Measurements from ENCODE around the gene ALS2CL.

ALS2CL gene

GRCh38 chr3:46667061-46667621 lies 26.3 kb downstream of the ALS2CL start:
- DNase-seq = no peak
- H3K27ac ChIP-seq = no peak overlapping the region
- H3K4me3 ChIP-seq (ENCODE audit: low read depth, low read length) = no peak overlapping the region
- no peak for TF ChIP-seq CTCF (IDR thresholded peaks at IDR 0.05; ENCODE audit: low read depth, low read length)
- no peaks in the 10 kb centered on the region for H3K36me3 ChIP-seq
- no peaks in the 10 kb centered on the region for H3K27me3 ChIP-seq (ENCODE audit: insufficient read depth, low read depth, severe bottlenecking)
- no peaks in the 10 kb centered on the region for H3K9me3 ChIP-seq (ENCODE audit: severe bottlenecking)

DNA sequence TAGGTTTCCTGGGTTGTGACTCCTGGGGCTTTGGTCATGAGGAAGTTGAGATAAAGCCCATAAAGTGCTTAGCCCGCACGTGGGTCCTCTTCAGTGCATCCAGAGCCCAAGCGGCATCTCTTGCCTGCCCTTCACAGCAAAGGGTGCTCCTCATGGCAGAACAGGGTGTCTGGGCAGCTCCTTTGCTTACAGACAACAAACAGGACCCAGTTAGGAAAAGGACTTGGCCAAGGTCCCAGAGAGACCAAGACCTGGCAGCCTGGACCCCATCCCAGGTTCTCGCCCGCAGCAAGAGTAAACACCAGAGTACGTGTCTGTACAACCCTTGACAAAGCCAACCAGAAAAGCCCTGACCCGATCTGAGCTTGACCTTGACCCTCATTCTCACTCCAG lies 27.0 kb downstream of the ALS2CL start:
- no peak overlapping the region for H3K27ac ChIP-seq
- no peaks in the 10 kb centered on the region for H3K36me3 ChIP-seq
- H3K27me3 ChIP-seq (ENCODE audit: insufficient read depth, low read depth, severe bottlenecking) = no peaks in the 10 kb centered on the region
- no peaks in the 10 kb centered on the region for H3K9me3 ChIP-seq (ENCODE audit: severe bottlenecking)
- no peak for TF ChIP-seq CTCF (IDR thresholded peaks at IDR 0.05; ENCODE audit: low read depth, low read length)
- no peak for DNase-seq
- H3K4me3 ChIP-seq (ENCODE audit: low read depth, low read length) = no peak overlapping the region

- Histone ChIP-seq H3K36me3 (no peaks in the 10 kb centered on the region), H3K27ac (no peak overlapping the region), H3K27me3 (ENCODE audit: insufficient read depth, low read depth, severe bottlenecking) (no peaks in the 10 kb centered on the region), H3K4me3 (ENCODE audit: low read depth, low read length) (no peak overlapping the region), H3K9me3 (ENCODE audit: severe bottlenecking) (no peaks in the 10 kb centered on the region)
- DNase-seq = no peak
- no peak for TF ChIP-seq CTCF (IDR thresholded peaks at IDR 0.05; ENCODE audit: low read depth, low read length)
These were observed 27.6 kb downstream of the ALS2CL start for GRCh38 chr3:46665763-46666452.

- TF ChIP-seq CTCF (IDR thresholded peaks at IDR 0.05; ENCODE audit: low read depth, low read length) = no peak
- no peak for DNase-seq
- H3K36me3 ChIP-seq = no peaks in the 10 kb centered on the region
- H3K9me3 ChIP-seq (ENCODE audit: severe bottlenecking) = no peaks in the 10 kb centered on the region
- H3K4me3 ChIP-seq (ENCODE audit: low read depth, low read length) = no peak overlapping the region
- H3K27me3 ChIP-seq (ENCODE audit: insufficient read depth, low read depth, severe bottlenecking) = no peaks in the 10 kb centered on the region
- no peak overlapping the region for H3K27ac ChIP-seq
These were observed 28.3 kb downstream of the ALS2CL start for GRCh38 chr3:46664971-46665762.

GRCh38 chr3:46664188-46664970 lies 29.1 kb downstream of the ALS2CL start:
- Histone ChIP-seq H3K27me3 (ENCODE audit: insufficient read depth, low read depth, severe bottlenecking) (no peaks in the 10 kb centered on the region), H3K36me3 (no peaks in the 10 kb centered on the region), H3K4me3 (ENCODE audit: low read depth, low read length) (no peak overlapping the region), H3K27ac (no peak overlapping the region), H3K9me3 (ENCODE audit: severe bottlenecking) (no peaks in the 10 kb centered on the region)
- no peak for DNase-seq
- no peak for TF ChIP-seq CTCF (IDR thresholded peaks at IDR 0.05; ENCODE audit: low read depth, low read length)
